T-helper 2 cell treated with Interferon-gamma antibody and Interleukin-4, amounts not matched to agents 100 ng/mL and 5 ng/mL, for 36 hours (primary cell): ENCODE data around the gene SMAP2. TPM values are rescaled to one million over a fixed set of nuclear protein-coding genes. Genes with fewer than 3 reads are reported as not detected.

Experiments
- intact Hi-C: fragments of 100-400 bp; cut with micrococcal nuclease; formaldehyde crosslinking; loops from one replicate; pipeline ENCODE4 v1.15.1; 2023
- total RNA-seq: library from RNA; stranded (reverse); gene quantifications from 2 replicates; pipeline ENCODE4 v1.2.3, GENCODE V29; 2022

Gene SMAP2
- total RNA-seq, 1 donor from 2014 or later: 107 TPM

- intact Hi-C loops: no loop called here
These were observed 38.3 kb downstream of the SMAP2 start for GRCh38 chr1:40411843-40412242.

GRCh38 chr1:40413527-40414252, 40.2 kb downstream of the SMAP2 start:
- intact Hi-C loops: no loop called here

- intact Hi-C loops: no loop called here
These were observed 40.8 kb downstream of the SMAP2 start for GRCh38 chr1:40414331-40414730.

GRCh38 chr1:40416709-40417108, 43.2 kb downstream of the SMAP2 start:
- intact Hi-C loops: no loop called here

- intact Hi-C loops: no loop called here
These were observed 48.2 kb downstream of the SMAP2 start for GRCh38 chr1:40421431-40422384.

- intact Hi-C loops: no loop called here
These were observed 49.2 kb downstream of the SMAP2 start for GRCh38 chr1:40422630-40423263.

GRCh38 chr1:40423264-40423642, 49.7 kb downstream of the SMAP2 start:
- intact Hi-C loops: no loop called here

- intact Hi-C loops: no loop called here
These were observed 50.6 kb downstream of the SMAP2 start for GRCh38 chr1:40423951-40424618.

GRCh38 chr1:40425198-40425597, 51.7 kb downstream of the SMAP2 start:
- intact Hi-C loops: no loop called here

- intact Hi-C loops: no loop called here
These were observed 57.9 kb downstream of the SMAP2 start for GRCh38 chr1:40431385-40431784.

GRCh38 chr1:40432644-40433390, 59.3 kb downstream of the SMAP2 start:
- intact Hi-C loops: no loop called here

- intact Hi-C loops: no loop called here
These were observed 61.9 kb downstream of the SMAP2 start for GRCh38 chr1:40435471-40435870.

GRCh38 chr1:40435876-40436275, 62.3 kb downstream of the SMAP2 start:
- intact Hi-C loops: no loop called here

GRCh38 chr1:40438391-40439015, 65.0 kb downstream of the SMAP2 start:
- intact Hi-C loops: no loop called here

GRCh38 chr1:40439247-40439646, 65.7 kb downstream of the SMAP2 start:
- intact Hi-C loops: no loop called here

GRCh38 chr1:40449684-40450494, 76.4 kb downstream of the SMAP2 start, which contains the start of gene ZFP69B:
Gene ZFP69B (plus strand): TSS chr1:40450476. CDS start chr1:40450962, 486 bp downstream.
- intact Hi-C loops: loop anchor here (1.0 to 2.0 kb wide), 3 partner anchors 27 to 81 kb away; partner anchors contain the start of genes EXO5, ZFP69 and ZNF684

- intact Hi-C loops: loop anchor here (1.0 to 2.0 kb wide), 3 partner anchors 26 to 81 kb away; partner anchors contain the start of genes EXO5, ZFP69 and ZNF684
These were observed 77.1 kb downstream of the SMAP2 start for GRCh38 chr1:40450495-40451237.

GRCh38 chr1:40451238-40451585, 77.7 kb downstream of the SMAP2 start:
- intact Hi-C loops: loop anchor here (2.0 kb wide), 2 partner anchors 26 to 58 kb away; partner anchors contain the start of genes EXO5 and ZFP69
